GM19193 (cell line): ENCODE data around the gene USHBP1.
A peak's percentile ranks its signal among the peaks of the same experiment; 100 is the strongest.

Experiments
- POLR2A ChIP-seq: IDR thresholded peaks from 4 replicates; pipeline ENCODE4 v1.6.1; 2011; ENCODE audit not compliant: insufficient read depth, insufficient read length; ENCODE audit errors: extremely low read depth

USHBP1 gene

GRCh38 chr19:17303167-17303939, 38.8 kb upstream of the USHBP1 start, which contains the start of gene ABHD8:
Gene ABHD8 (minus strand): TSS chr19:17303425. CDS start chr19:17301616, 1,809 bp downstream.
- peak; percentile 37 for TF ChIP-seq POLR2A

GRCh38 chr19:17302391-17303166, 38.0 kb upstream of the USHBP1 start:
- TF ChIP-seq POLR2A, result no peak

GRCh38 chr19:17300992-17301619, 36.6 kb upstream of the USHBP1 start:
- TF ChIP-seq POLR2A, result no peak

- TF ChIP-seq POLR2A, result no peak
Measured at GRCh38 chr19:17296976-17297375, 32.4 kb upstream of the USHBP1 start.

- no peak for TF ChIP-seq POLR2A
Measured at GRCh38 chr19:17296273-17296672, 31.7 kb upstream of the USHBP1 start.

GRCh38 chr19:17294051-17294891, 29.7 kb upstream of the USHBP1 start:
- no peak for TF ChIP-seq POLR2A

- no peak for TF ChIP-seq POLR2A
Measured at GRCh38 chr19:17293605-17294004, 29.1 kb upstream of the USHBP1 start.

- no peak for TF ChIP-seq POLR2A
Measured at GRCh38 chr19:17292301-17293074, 27.9 kb upstream of the USHBP1 start.

- no peak for TF ChIP-seq POLR2A
Measured at GRCh38 chr19:17289489-17289888, 24.9 kb upstream of the USHBP1 start.

GRCh38 chr19:17286752-17287151, 22.2 kb upstream of the USHBP1 start:
- TF ChIP-seq POLR2A, result no peak

GRCh38 chr19:17286263-17286662, 21.7 kb upstream of the USHBP1 start:
- TF ChIP-seq POLR2A, result no peak

GRCh38 chr19:17285415-17286135, 21.0 kb upstream of the USHBP1 start:
- TF ChIP-seq POLR2A, result no peak

GRCh38 chr19:17283504-17283996, 19.0 kb upstream of the USHBP1 start:
- no peak for TF ChIP-seq POLR2A
